ENCODE measurements around the gene HTD2.
"Not testable (repeated sequence)": the region's sequence is repeated elsewhere in the genome, so short reads cannot be mapped to it uniquely, and the experiment has no call there.

The HTD2 gene

DNA sequence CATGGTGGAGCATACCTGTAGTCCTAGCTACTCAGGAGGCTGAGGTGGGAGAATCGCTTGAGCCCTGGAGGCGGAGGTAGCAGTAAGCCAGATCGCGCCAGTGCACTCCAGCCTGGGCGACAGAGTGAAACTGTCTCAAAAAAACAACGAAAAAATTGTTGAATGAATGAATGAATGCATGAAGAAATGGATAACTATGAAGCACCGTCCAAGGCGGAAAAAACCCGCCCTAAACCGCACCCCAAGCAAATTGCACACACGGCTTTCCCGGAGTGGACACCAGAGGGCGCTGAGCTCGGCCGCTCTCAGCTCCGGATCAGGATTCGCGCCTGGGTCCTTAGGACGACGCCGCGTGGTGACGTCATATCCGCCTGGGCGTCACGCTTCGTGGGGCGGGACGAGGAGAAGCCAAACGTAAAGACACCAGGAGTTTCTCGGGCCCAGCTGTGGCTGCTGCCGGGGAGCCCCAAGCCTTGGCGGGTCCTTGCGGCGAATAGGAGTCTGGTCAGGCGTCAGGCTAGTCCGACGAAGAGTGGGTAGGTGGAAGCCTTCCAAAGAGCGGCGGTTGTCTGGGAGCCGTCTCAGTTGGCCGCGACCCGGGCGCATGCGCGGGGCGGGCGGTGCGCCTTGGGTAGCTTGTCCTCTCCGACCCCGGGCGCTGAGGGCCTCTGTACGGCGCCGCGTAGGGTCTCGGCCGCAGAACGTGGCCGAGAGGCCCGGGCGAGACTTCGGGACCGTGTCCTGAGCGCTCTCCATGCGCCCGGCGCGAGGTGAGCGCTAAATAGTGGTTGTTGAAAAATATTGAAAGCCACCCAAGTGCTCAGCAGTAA is at the start of gene HTD2, which contains the start of gene RPP14:
Gene HTD2, plus strand, starts transcription at position 639 of the 830 bp plus-strand sequence. CDS start 11,094 bp downstream, outside the sequence.
Gene RPP14, plus strand, starts transcription at position 364 of the 830 bp plus-strand sequence. CDS start 4,085 bp downstream, outside the sequence.
- no peak for TF ChIP-seq JUND (IDR thresholded peaks at IDR 0.05; ENCODE audit: low read depth)
- DNase-seq (ENCODE audit: low read depth in 1 of 2, low spot score in 1 of 2), result peak; percentile 73 to 97
- in situ Hi-C loops (cut with HindIII; ENCODE audit: low pct_unique_long_range_greater_than_20kb, low sequenced_read_pairs), result no loop called here

DNA sequence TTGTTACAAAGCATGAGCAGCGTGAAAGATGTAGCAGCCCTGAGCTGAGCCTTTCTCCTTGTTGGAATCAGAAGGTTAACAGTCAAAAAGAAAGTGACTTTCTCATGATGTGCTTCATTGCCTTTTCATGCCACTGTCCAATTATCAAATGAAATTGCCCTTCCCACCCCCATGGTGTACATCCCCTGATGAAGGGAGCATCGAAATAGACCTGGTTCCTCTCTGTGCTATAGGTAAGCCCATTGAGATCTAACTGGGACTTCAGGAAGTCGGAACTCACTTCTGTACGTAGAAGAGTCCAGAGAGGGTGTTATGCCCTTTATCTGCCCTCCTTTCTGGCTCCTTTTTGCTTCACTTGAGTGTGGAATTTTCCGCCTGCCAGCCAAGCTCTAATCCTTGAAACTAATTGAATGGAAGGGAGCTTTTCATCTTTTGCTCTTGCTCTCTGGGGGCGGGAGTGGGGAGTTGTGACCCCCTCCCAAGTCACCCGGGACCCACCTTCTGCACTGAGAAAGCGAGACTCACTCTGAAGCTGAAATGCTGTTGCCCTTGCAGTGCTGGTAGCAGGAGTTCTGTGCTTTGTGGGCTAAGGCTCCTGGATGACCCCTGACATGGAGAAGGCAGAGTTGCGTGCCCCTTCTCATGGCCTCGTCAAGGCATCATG is 47.8 kb upstream of the HTD2 start:
- no peak for DNase-seq (ENCODE audit: low read depth in 1 of 2, low spot score in 1 of 2)
- in situ Hi-C loops (cut with HindIII; ENCODE audit: low pct_unique_long_range_greater_than_20kb, low sequenced_read_pairs), result no loop called here
- TF ChIP-seq JUND (IDR thresholded peaks at IDR 0.05; ENCODE audit: low read depth), result no peak

DNA sequence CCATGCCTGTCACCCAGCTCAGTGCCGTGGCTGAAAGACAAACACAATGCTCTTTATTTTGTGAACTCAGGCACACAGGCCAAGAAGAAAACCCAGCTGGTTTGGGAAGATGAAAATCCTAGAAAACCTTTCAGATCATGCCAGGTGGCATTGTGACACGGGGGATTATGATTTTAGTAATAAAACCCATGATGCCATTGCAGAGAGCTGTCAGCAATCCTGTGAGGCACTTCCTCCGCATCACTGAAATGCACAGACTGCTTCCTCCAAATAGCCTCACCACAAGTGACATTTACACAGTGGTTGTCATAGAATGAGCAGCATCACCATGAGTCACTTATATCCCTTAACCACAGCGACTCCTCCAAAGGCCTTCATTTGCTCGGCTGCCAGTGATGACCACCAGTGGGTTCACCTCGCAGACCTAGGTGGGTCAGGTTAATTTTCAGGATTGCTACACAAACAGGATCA is 46.0 kb upstream of the HTD2 start:
- TF ChIP-seq JUND (IDR thresholded peaks at IDR 0.05; ENCODE audit: low read depth), result no peak
- DNase-seq (ENCODE audit: low read depth in 1 of 2, low spot score in 1 of 2), result no peak
- in situ Hi-C loops (cut with HindIII; ENCODE audit: low pct_unique_long_range_greater_than_20kb, low sequenced_read_pairs), result no loop called here

DNA sequence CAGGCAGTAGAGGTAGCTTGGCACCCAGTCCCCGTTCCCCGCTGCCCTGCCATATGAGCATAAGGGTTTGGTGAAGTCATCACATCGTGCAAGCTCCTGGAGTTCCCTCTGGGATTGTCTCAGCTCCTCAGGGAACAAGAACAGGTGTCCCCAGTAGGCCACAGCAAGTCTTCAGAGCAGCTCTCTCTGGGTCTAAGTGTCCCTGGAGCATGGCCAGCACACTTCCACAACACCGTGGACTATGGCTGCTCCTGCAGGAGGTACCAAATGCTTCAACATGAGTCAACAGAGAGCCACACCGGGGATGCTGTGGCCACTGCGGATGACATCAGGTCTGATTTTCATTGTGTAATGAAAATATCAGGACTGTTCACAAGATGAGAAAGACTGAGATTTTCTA is 45.6 kb upstream of the HTD2 start:
- DNase-seq (ENCODE audit: low read depth in 1 of 2, low spot score in 1 of 2), result no peak

DNA sequence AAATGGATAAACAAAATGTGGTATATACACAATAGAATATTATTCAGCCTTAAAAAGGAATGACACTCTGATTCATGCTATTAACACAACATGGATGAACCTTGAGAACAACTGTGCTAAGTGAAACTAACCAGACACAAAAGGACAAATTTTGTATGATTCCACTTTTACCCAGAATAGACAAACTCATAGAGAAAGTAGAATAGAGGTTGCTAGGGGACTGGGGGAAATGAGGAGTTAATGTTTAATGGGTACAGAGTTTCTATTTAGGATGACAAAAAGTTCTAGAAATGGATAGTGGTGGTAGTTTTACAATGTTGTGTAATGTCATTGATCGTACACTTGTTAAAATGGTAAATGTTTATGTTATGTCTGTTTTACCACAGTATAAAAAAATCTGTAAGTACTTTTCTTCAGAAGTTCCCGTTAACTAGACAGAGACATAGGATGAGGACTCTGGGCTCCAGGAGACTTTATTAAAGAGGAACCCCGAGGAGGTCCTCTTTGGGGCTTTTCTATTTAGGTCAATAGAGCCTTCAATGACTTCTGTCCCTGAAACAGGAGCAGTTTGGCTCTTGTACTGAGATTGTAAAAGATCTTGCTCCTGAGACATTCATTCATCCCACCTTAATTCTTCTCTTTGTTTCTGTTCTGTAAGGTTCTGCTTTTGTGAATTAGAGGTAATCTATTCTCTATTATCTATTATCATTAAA is 44.2 kb upstream of the HTD2 start:
- in situ Hi-C loops (cut with HindIII; ENCODE audit: low pct_unique_long_range_greater_than_20kb, low sequenced_read_pairs), result no loop called here
- TF ChIP-seq JUND (IDR thresholded peaks at IDR 0.05; ENCODE audit: low read depth), result no peak
- no peak for DNase-seq (ENCODE audit: low read depth in 1 of 2, low spot score in 1 of 2)

More for the DNA sequence above, 45.6 kb upstream of the HTD2 start:
- no peak for TF ChIP-seq JUND (IDR thresholded peaks at IDR 0.05; ENCODE audit: low read depth)
- in situ Hi-C loops (cut with HindIII; ENCODE audit: low pct_unique_long_range_greater_than_20kb, low sequenced_read_pairs), result no loop called here

DNA sequence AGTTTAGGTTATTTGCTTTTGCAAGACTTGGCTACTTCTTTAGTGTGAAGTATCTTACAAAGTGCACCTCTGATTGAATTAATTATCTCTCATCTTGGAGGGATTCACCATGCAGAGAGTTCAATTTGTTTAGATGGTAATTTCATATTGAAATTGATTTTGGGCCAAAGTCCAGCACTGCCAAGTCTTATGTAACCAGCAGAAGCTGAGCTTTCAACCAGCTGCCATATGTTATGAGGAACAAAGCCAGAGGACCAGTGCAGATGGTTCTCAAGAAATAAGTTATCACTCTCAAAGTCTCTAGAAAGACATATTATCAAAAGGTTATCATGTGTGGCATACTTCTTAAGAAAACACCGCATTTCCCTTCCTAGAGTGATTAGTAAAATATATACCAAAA is 39.7 kb upstream of the HTD2 start:
- in situ Hi-C loops (cut with HindIII; ENCODE audit: low pct_unique_long_range_greater_than_20kb, low sequenced_read_pairs), result no loop called here
- TF ChIP-seq JUND (IDR thresholded peaks at IDR 0.05; ENCODE audit: low read depth), result no peak
- no peak for DNase-seq (ENCODE audit: low read depth in 1 of 2, low spot score in 1 of 2)

DNA sequence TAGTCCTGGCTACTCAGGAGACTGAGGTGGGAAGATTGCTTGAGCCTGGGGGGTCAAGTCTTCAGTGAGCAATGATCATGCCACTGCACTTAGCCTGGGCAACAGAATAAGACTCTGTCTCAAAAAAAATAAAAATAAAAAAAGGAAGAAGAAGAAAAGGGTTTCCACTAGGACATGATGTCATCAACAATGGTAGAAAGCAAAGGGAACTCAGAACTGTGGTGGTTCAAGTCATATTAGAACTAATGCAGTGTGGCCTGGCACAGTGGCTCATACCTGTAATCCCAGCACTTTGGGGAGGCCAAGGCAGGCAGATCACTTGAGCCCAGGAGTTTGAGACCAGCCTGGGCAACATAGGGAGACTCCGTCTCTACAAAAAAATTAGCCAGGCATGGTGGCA is 38.8 kb upstream of the HTD2 start:
- in situ Hi-C loops (cut with HindIII; ENCODE audit: low pct_unique_long_range_greater_than_20kb, low sequenced_read_pairs); DNase-seq (ENCODE audit: low read depth in 1 of 2, low spot score in 1 of 2): not testable (repeated sequence)

DNA sequence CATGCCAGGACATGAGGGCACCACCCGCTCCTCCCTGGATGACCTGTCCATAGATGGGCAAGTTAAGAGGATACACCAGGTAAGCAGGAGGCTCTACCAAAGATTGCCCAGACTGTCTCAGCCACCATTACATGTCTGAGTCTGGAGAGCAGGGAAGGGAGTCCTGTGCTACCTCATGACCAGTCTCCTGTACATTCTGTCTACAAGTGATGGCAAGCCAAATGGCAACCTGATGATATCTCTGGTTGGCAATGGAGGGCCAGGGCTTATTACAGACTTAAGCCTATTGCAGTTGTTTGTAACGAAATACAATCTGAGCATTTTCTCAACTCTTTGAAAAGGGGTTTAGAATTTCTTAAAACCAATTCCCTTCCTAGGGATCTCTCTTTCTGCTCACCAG is 37.0 kb upstream of the HTD2 start:
- TF ChIP-seq JUND (IDR thresholded peaks at IDR 0.05; ENCODE audit: low read depth), result no peak
- in situ Hi-C loops (cut with HindIII; ENCODE audit: low pct_unique_long_range_greater_than_20kb, low sequenced_read_pairs), result no loop called here
- DNase-seq (ENCODE audit: low read depth in 1 of 2, low spot score in 1 of 2), result no peak

DNA sequence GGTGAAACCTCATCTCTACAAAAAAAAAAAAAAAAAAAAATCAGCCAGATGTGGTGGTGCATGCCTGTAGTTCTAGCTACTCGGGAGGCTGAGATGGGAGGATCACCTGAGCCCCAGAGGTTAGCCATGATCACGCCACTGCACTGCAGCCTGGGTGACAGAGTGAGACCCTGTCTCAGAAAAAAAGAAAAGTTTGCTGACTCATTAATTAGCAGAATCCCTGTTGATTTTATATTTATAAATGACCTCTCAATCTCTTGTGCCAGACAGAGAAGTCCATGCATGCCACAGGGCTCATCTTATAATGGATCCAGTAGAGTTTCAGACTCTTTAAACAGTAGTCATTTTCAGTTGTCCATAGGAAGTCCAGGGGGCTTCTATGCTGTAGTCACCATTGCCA is 35.8 kb upstream of the HTD2 start:
- no peak for DNase-seq (ENCODE audit: low read depth in 1 of 2, low spot score in 1 of 2)
- in situ Hi-C loops (cut with HindIII; ENCODE audit: low pct_unique_long_range_greater_than_20kb, low sequenced_read_pairs), result no loop called here
- no peak for TF ChIP-seq JUND (IDR thresholded peaks at IDR 0.05; ENCODE audit: low read depth)

DNA sequence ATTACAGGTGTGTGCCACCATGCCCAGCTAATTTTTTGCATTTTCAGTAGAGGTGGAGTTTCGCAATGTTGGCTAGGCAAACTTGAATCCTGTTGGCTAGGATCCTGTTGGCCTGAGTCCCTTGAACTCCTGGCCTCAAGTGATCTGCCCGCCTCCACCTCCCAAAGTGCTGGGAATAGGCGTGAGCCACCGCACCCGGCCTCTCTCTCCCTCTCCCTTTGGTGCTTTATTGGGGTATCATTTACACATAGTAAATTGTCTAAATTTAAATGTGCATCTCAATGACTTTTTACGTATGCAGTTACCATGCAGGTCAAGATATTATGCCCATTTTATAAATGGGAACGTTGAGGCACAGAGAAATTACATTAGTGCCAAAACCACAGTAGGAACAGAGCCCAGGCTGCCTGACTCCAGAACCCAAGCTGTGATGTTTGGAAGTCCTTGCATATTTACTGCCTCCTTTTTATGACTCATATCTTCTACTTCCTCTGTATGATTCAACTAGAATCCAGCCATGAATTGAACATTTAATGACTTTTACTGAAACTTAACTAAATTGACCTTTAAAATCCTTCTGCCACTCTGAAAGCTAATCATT is 34.3 kb upstream of the HTD2 start:
- peak in 1 of 2 experiments; percentile 50 for DNase-seq (ENCODE audit: low read depth in 1 of 2, low spot score in 1 of 2)
- in situ Hi-C loops (cut with HindIII; ENCODE audit: low pct_unique_long_range_greater_than_20kb, low sequenced_read_pairs), result no loop called here
- TF ChIP-seq JUND (IDR thresholded peaks at IDR 0.05; ENCODE audit: low read depth), result no peak

DNA sequence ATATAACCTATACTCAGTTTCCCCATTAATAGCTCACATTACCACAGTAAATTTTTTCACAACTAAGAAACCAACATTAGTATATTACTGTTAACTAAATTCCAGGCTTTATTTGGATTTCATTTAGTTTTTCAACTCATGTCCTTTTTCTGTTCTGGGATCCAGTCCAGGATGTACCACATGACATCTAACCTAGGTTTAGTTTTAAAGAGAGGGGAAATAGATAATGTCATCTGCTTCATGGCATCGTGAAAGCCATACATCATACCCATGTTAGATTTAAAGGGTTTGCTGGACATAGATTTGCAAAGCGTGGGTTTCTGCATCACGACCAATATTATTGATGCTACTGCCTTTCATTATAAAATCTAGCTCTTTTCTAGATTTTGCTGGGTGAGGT is 33.4 kb upstream of the HTD2 start:
- TF ChIP-seq JUND (IDR thresholded peaks at IDR 0.05; ENCODE audit: low read depth), result no peak
- DNase-seq (ENCODE audit: low read depth in 1 of 2, low spot score in 1 of 2), result no peak
- in situ Hi-C loops (cut with HindIII; ENCODE audit: low pct_unique_long_range_greater_than_20kb, low sequenced_read_pairs), result no loop called here

DNA sequence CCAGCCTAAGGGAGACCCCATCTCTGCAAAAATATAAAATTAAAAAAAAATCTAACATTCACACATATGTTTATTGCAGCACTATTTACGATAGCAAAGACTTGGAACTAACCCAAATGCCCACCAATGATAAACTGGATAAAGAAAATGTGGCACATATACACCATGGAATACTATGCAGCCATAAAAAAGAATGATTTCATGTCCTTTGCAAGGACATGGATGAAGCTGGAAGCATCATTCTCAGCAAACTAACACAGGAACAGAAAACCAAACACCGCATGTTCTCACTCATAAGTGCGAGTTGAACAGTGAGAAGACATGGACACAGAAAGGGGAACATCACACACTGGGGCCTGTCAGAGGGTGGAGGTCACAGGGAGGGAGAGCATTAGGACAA is 33.0 kb upstream of the HTD2 start:
- in situ Hi-C loops (cut with HindIII; ENCODE audit: low pct_unique_long_range_greater_than_20kb, low sequenced_read_pairs); DNase-seq (ENCODE audit: low read depth in 1 of 2, low spot score in 1 of 2): not testable (repeated sequence)

All from T47D (cell line).